K562 (cell line): ENCODE data around the gene HSD17B8. TPM values are rescaled to one million over a fixed set of nuclear protein-coding genes. Genes with fewer than 3 reads are reported as not detected.

Source experiments
- ATF4 ChIP-seq: fragments of 450-650 bp; formaldehyde crosslinking; IDR thresholded peaks from 2 replicates; pipeline ENCODE4 v1.4.0; 2022; ENCODE audit warnings: mild to moderate bottlenecking, moderate library complexity
- BACH1 ChIP-seq: fragments of 200-800 bp; sonication (Bioruptor generic); IDR thresholded peaks from 2 replicates; pipeline ENCODE4 v1.6.1; 2016; ENCODE audit warnings: missing genetic modification characterization, missing compliant biosample characterization
- BRF1 ChIP-seq: IDR thresholded peaks from 3 replicates; pipeline ENCODE4 v1.6.1; 2011; ENCODE audit warnings: borderline replicate concordance, mild to moderate bottlenecking; ENCODE audit not compliant: insufficient read length; ENCODE audit errors: extremely low read depth
- CHD2 ChIP-seq: IDR thresholded peaks from 2 replicates; pipeline ENCODE4 v1.6.1; 2011; ENCODE audit warnings: low read depth, low read length
- CSDE1 ChIP-seq, 2 experiments: fragments of 450-650 bp; IDR thresholded peaks; 2 replicates each; pipeline ENCODE4 v1.6.1; 2016; ENCODE audit warnings: mild to moderate bottlenecking in 1 of 2
- DMBX1 ChIP-seq: fragments of 250-450 bp; sonication (Bioruptor Pico); IDR thresholded peaks from 2 replicates; pipeline ENCODE4 v1.8.0; 2022; ENCODE audit warnings: inconsistent platforms, mild to moderate bottlenecking, moderate library complexity, borderline replicate concordance
- E2F6 ChIP-seq, 2 experiments: IDR thresholded peaks; 2 replicates each; pipeline ENCODE4 v1.6.1; 2011; ENCODE audit warnings: borderline replicate concordance in 1 of 2, control low read depth in 1 of 2, low read depth in 1 of 2, low read length in 1 of 2, mild to moderate bottlenecking in 1 of 2, mixed read lengths in 1 of 2, moderate library complexity in 1 of 2; ENCODE audit not compliant: insufficient read depth in 1 of 2, insufficient read length in 1 of 2, poor library complexity in 1 of 2, severe bottlenecking in 1 of 2; ENCODE audit errors: extremely low read depth in 1 of 2
- ELF4 ChIP-seq: fragments of 450-650 bp; formaldehyde crosslinking; IDR thresholded peaks from 2 replicates; pipeline ENCODE4 v1.4.0; 2022; ENCODE audit warnings: missing genetic modification characterization
- ETV6 ChIP-seq, 3 experiments: fragments of 150-350 bp in 1 of 3; sonication (generic) in 1 of 3; formaldehyde crosslinking in 1 of 3; IDR thresholded peaks; 2 replicates each; pipeline versions ENCODE4 v1.6.1 to v1.8.0; 2014 to 2022; ENCODE audit warnings: borderline replicate concordance in 2 of 3, low read depth in 2 of 3, antibody characterized with exemption in 1 of 3, low read length in 1 of 3, mild to moderate bottlenecking in 1 of 3, missing genetic modification reagents in 1 of 3
- HMG20A ChIP-seq: fragments of 450-650 bp; formaldehyde crosslinking; conservative IDR thresholded peaks from 2 replicates; pipeline ENCODE4 v1.4.0; 2020; ENCODE audit warnings: mild to moderate bottlenecking, mixed read lengths
- HSF4 ChIP-seq: fragments of 250-450 bp; sonication (Bioruptor Pico); IDR thresholded peaks from 2 replicates; pipeline ENCODE4 v2.1.2; 2022; ENCODE audit warnings: mild to moderate bottlenecking, moderate library complexity, borderline replicate concordance
- KLF16 ChIP-seq: IDR thresholded peaks from 2 replicates; pipeline ENCODE4 v1.6.1; 2016; ENCODE audit warnings: antibody characterized with exemption
- MYC ChIP-seq, 2 experiments: fragments of 250-450 bp in 1 of 2; sonication (Bioruptor Pico) in 1 of 2; IDR thresholded peaks; 2 replicates each; pipeline versions ENCODE4 v1.5.1 to v1.6.1; 2012 to 2021; ENCODE audit warnings: low read depth in 2 of 2, borderline replicate concordance in 1 of 2, improper control_type of control experiment in 1 of 2, low read length in 1 of 2, mild to moderate bottlenecking in 1 of 2, moderate library complexity in 1 of 2
- NBN ChIP-seq: fragments of 450-650 bp; IDR thresholded peaks from 2 replicates; pipeline ENCODE4 v1.6.1; 2016; ENCODE audit warnings: low read depth, mild to moderate bottlenecking
- SIN3B ChIP-seq: fragments of 450-650 bp; IDR thresholded peaks from 2 replicates; pipeline ENCODE4 v1.6.1; 2017; ENCODE audit warnings: low read depth, mild to moderate bottlenecking, moderate library complexity
- SMARCA4 ChIP-seq: fragments of 450-650 bp; IDR thresholded peaks from 2 replicates; pipeline ENCODE4 v1.6.1; 2016
- SRF ChIP-seq, 2 experiments: fragments of 250-450, 450-650 bp in 1 of 2; sonication (Bioruptor Pico) in 1 of 2; sonication (generic) in 1 of 2; formaldehyde crosslinking; IDR thresholded peaks; 2 replicates each; pipeline versions ENCODE4 v1.5.0 to v1.5.1; 2020 to 2022; ENCODE audit warnings: mild to moderate bottlenecking in 1 of 2, missing genetic modification reagents in 1 of 2
- TBP ChIP-seq: optimal IDR thresholded peaks from 2 replicates; pipeline ENCODE3; 2011; ENCODE audit warnings: low read depth, low read length, improper control_type of control experiment
- ZNF212 ChIP-seq: fragments of 450-650 bp; formaldehyde crosslinking; IDR thresholded peaks from 2 replicates; pipeline ENCODE4 v1.4.0; 2020; ENCODE audit warnings: mild to moderate bottlenecking
- ZNF79 ChIP-seq: fragments of 250-450 bp; sonication (Bioruptor Pico); IDR thresholded peaks from 2 replicates; pipeline ENCODE4 v1.4.0; 2020; ENCODE audit warnings: low read depth, mild to moderate bottlenecking, moderate library complexity
- polyA plus RNA-seq, 8 experiments: library from polyadenylated mRNA; depleted of rRNA in 4 of 8; stranded (reverse) in 5 of 8; unstranded in 3 of 8; fragments of >200 nt; fragmentation: Nextera tagmentation in 2 of 8; fragmentation: Illumina TruSeq in 1 of 8; extraction: Ambion mirVana in 2 of 8; extraction: Trizol in 1 of 8; gene quantifications; 2 replicates each; pipeline versions ENCODE4 v1.2.1 to v1.2.3, GENCODE V29; 2011 to 2014; ENCODE audit warnings: inconsistent platforms in 1 of 8, missing spikeins in 1 of 8
- total RNA-seq, 7 experiments: library from RNA; depleted of rRNA in 6 of 7; stranded (reverse); fragments of >200 nt in 6 of 7; fragmentation: Illumina TruSeq in 2 of 7; extraction: Trizol in 2 of 7; gene quantifications; 2 replicates each; pipeline versions ENCODE4 v1.2.1 to v1.2.3, GENCODE V29; 2011 to 2021; ENCODE audit warnings: low replicate concordance in 1 of 7
- TF ChIP-seq, protein P1 (sequence below): fragments of 250-450 bp; sonication (Bioruptor Pico); IDR thresholded peaks from 2 replicates; pipeline ENCODE4 v1.4.0; 2020; ENCODE audit warnings: mild to moderate bottlenecking, moderate library complexity
- TF ChIP-seq, protein P2 (sequence below): fragments of 250-450 bp; sonication (Bioruptor Pico); IDR thresholded peaks from 2 replicates; pipeline ENCODE4 v1.9.0; 2021; ENCODE audit warnings: mild to moderate bottlenecking, inconsistent platforms

Gene HSD17B8
- total and polyA plus RNA-seq, 9 of the 15 experiments (the other 6 are each of a cell fraction or from before 2014, with no cell fraction given): 3.7 to 35.2 (median 14.2) TPM

DNA sequence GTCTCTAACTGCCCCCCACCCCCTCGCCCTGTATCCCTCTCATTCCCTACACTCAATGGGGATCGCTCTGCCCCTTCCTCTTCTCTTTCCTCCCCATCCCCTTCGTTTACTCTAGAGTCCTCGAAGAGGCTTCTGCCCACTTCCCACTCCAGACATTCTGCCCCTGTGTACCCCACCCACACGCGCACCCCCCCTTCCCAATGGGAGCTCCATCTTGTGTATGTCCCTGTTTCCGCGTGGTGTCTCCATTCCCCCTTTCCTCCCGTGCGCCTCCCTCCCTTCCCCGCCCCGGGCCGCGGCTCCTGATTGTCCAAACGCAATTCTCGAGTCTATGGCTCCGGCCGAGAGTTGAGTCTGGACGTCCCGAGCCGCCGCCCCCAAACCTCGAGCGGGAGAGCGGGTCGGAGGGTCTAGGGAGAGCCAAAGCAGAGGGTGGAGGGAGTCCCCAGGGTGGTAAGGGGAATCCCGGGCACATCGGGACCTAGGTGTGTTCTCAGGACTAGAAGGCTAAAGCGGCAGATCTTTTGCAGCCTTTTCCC, 3.2 kb downstream of the HSD17B8 start (continued):
- TF ChIP-seq SRF (CRISPR knock-in tag; IDR thresholded peaks at IDR 0.05) (0 out of 4 replicates have a peak, but pooled peaks of 1 of the 2 experiments have one; percentile 37), BRF1 (no peak), SIN3B (no peak), HSF4 (no peak), E2F6 (IDR thresholded peaks at IDR 0.05; ENCODE audit: borderline replicate concordance in 1 of 2, extremely low read depth in 1 of 2, insufficient read depth in 1 of 2, insufficient read length in 1 of 2, low read depth in 1 of 2, low read length in 1 of 2, poor library complexity in 1 of 2, severe bottlenecking in 1 of 2) (peak in 1 of 2 experiments; percentile 24), HMG20A (CRISPR knock-in tag) (no peak), ELF4 (CRISPR knock-in tag) (peak; percentile 22; the same call in 1 of the 2 replicates), ZNF212 (CRISPR knock-in tag) (no peak), SMARCA4 (0 out of 2 replicates have a peak, but pooled peaks have one; percentile 16), ZNF79 (CRISPR knock-in tag) (no peak), ETV6 (IDR thresholded peaks at IDR 0.05; ENCODE audit: borderline replicate concordance in 1 of 2, low read depth in 2 of 2, low read length in 1 of 2) (no peak), ETV6 (CRISPR knock-in tag; IDR thresholded peaks at IDR 0.05; ENCODE audit: borderline replicate concordance) (0 out of 2 replicates have a peak, but pooled peaks have one; percentile 24), ATF4 (CRISPR knock-in tag) (no peak), BACH1 (tag) (no peak), CHD2 (peak; percentile 52; the same call in 1 of the 2 replicates), DMBX1 (CRISPR knock-in tag) (no peak), KLF16 (no peak), CSDE1 (IDR thresholded peaks at IDR 0.05) (no peak), MYC (IDR thresholded peaks at IDR 0.05; ENCODE audit: low read depth, low read length) (0 out of 2 replicates have a peak, but pooled peaks have one; percentile 9), MYC (CRISPR knock-in tag; IDR thresholded peaks at IDR 0.05; ENCODE audit: borderline replicate concordance, low read depth) (no peak), NBN (no peak), TBP (peak; percentile 30)
- TF ChIP-seq, protein P1, sequence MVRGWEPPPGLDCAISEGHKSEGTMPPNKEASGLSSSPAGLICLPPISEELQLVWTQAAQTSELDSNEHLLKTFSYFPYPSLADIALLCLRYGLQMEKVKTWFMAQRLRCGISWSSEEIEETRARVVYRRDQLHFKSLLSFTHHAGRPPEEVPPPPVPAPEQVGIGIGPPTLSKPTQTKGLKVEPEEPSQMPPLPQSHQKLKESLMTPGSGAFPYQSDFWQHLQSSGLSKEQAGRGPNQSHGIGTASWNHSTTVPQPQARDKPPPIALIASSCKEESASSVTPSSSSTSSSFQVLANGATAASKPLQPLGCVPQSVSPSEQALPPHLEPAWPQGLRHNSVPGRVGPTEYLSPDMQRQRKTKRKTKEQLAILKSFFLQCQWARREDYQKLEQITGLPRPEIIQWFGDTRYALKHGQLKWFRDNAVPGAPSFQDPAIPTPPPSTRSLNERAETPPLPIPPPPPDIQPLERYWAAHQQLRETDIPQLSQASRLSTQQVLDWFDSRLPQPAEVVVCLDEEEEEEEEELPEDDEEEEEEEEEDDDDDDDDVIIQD: no peak
- TF ChIP-seq, protein P2, sequence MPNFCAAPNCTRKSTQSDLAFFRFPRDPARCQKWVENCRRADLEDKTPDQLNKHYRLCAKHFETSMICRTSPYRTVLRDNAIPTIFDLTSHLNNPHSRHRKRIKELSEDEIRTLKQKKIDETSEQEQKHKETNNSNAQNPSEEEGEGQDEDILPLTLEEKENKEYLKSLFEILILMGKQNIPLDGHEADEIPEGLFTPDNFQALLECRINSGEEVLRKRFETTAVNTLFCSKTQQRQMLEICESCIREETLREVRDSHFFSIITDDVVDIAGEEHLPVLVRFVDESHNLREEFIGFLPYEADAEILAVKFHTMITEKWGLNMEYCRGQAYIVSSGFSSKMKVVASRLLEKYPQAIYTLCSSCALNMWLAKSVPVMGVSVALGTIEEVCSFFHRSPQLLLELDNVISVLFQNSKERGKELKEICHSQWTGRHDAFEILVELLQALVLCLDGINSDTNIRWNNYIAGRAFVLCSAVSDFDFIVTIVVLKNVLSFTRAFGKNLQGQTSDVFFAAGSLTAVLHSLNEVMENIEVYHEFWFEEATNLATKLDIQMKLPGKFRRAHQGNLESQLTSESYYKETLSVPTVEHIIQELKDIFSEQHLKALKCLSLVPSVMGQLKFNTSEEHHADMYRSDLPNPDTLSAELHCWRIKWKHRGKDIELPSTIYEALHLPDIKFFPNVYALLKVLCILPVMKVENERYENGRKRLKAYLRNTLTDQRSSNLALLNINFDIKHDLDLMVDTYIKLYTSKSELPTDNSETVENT (CRISPR knock-in tag): no peak
